ENCODE results near the gene CNTNAP2.

- TF ChIP-seq, protein P1, sequence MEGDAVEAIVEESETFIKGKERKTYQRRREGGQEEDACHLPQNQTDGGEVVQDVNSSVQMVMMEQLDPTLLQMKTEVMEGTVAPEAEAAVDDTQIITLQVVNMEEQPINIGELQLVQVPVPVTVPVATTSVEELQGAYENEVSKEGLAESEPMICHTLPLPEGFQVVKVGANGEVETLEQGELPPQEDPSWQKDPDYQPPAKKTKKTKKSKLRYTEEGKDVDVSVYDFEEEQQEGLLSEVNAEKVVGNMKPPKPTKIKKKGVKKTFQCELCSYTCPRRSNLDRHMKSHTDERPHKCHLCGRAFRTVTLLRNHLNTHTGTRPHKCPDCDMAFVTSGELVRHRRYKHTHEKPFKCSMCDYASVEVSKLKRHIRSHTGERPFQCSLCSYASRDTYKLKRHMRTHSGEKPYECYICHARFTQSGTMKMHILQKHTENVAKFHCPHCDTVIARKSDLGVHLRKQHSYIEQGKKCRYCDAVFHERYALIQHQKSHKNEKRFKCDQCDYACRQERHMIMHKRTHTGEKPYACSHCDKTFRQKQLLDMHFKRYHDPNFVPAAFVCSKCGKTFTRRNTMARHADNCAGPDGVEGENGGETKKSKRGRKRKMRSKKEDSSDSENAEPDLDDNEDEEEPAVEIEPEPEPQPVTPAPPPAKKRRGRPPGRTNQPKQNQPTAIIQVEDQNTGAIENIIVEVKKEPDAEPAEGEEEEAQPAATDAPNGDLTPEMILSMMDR (conservative IDR thresholded peaks at IDR 0.05 in 1 of 2, IDR thresholded peaks at IDR 0.05 in 1 of 2; ENCODE audit: low read depth in 1 of 2, low read length in 2 of 2), result no peak
- TF ChIP-seq EZH2 (IDR thresholded peaks at IDR 0.05; ENCODE audit: low read length, missing control alignments), result no peak
These were observed 1564.9 kb downstream of the CNTNAP2 start for GRCh38 chr7:147681530-147681929.

Data from fibroblast of lung (primary cell).